ENCODE data around the gene ANKRD44. TPM values are rescaled to one million over a fixed set of nuclear protein-coding genes. Genes with fewer than 3 reads are reported as not detected.

Gene ANKRD44
- total RNA-seq, 2 experiments from 2014 or later: 188 to 224 TPM

DNA sequence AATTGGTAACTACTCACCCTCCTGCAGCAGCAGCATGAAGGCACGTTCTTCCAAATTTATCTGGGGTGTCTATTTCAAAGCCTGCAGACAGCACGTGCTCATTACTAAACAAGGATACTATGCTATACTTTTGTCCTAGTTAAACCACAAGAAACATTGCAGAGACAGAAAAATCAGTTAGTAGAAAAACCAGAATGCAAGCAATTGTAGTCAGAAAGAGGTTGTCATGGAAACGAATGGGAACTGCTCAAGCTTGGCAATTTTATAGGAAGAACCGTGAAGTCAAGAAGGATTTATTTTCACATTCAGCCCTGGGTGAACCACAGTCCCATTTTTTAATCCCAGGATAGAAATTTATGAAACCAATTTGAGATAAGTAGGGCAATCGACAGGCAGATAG is 221.9 kb downstream of the ANKRD44 start:
- Mint-ChIP-seq H3K9me3 (ENCODE audit: insufficient read depth) (no peaks in the 10 kb centered on the region), H3K4me1 (ENCODE audit: low read depth) (no peaks in the 10 kb centered on the region), H3K4me3 (no peak overlapping the region), H3K36me3 (ENCODE audit: low read depth) (peaks cover 65% of the 10 kb centered on the region), H3K27me3 (ENCODE audit: low read depth) (no peaks in the 10 kb centered on the region), H3K27ac (no peak overlapping the region)
- ATAC-seq: no peak
- CTCF ChIA-PET: no interaction called here
- DNase-seq: no peak
- POLR2A ChIA-PET: no interaction called here

DNA sequence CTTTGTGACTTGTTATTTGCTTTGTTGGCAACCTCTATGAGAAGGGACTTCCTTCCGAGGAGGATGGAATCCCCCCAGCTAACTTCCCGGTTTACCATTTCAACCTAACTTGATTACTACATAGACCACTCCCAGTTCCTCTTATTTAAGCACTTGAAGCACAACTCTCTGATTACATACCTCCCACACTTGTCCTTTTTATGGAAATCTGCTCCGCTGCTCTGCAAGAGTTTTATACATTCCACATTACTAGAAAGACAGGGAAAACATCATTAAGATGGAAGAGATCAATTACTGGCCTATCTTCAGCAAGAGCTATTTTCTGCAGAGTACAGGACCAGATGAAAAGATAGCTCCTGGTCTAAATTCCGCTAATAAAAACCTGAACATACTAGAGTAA is 224.1 kb downstream of the ANKRD44 start:
- DNase-seq (no peak), ATAC-seq (no peak)
- Mint-ChIP-seq H3K9me3 (ENCODE audit: insufficient read depth) (no peaks in the 10 kb centered on the region), H3K27ac (no peak overlapping the region), H3K36me3 (ENCODE audit: low read depth) (peaks cover 74% of the 10 kb centered on the region), H3K4me3 (no peak overlapping the region), H3K4me1 (ENCODE audit: low read depth) (no peaks in the 10 kb centered on the region), H3K27me3 (ENCODE audit: low read depth) (no peaks in the 10 kb centered on the region)
- POLR2A ChIA-PET: no interaction called here
- CTCF ChIA-PET: interaction anchor here (0.7 to 2.4 kb wide), 5 partner anchors 11 to 82 kb away, joined by 3 to 8 read pairs (median 4); no protein-coding TSS in a partner anchor

GRCh38 chr2:197085665-197086064 is 224.9 kb downstream of the ANKRD44 start:
- Mint-ChIP-seq H3K27ac (no peak overlapping the region), H3K4me3 (no peak overlapping the region), H3K9me3 (ENCODE audit: insufficient read depth) (no peaks in the 10 kb centered on the region), H3K27me3 (ENCODE audit: low read depth) (no peaks in the 10 kb centered on the region), H3K4me1 (ENCODE audit: low read depth) (no peaks in the 10 kb centered on the region), H3K36me3 (ENCODE audit: low read depth) (peaks cover 76% of the 10 kb centered on the region)
- POLR2A ChIA-PET: no interaction called here
- no peak for DNase-seq
- CTCF ChIA-PET: interaction anchor here (2.4 kb wide), 1 partner anchor 10 kb away, joined by 8 read pairs; no protein-coding TSS in a partner anchor
- no peak for ATAC-seq

GRCh38 chr2:197081294-197081693 is 229.3 kb downstream of the ANKRD44 start:
- peaks cover 82% of the 10 kb centered on the region for H3K36me3 Mint-ChIP-seq (ENCODE audit: low read depth)
- no peak for ATAC-seq
- no peaks in the 10 kb centered on the region for H3K4me1 Mint-ChIP-seq (ENCODE audit: low read depth)
- no peaks in the 10 kb centered on the region for H3K9me3 Mint-ChIP-seq (ENCODE audit: insufficient read depth)
- CTCF ChIA-PET: no interaction called here
- no peaks in the 10 kb centered on the region for H3K27me3 Mint-ChIP-seq (ENCODE audit: low read depth)
- H3K27ac Mint-ChIP-seq: no peak overlapping the region
- no peak for DNase-seq
- no peak overlapping the region for H3K4me3 Mint-ChIP-seq
- POLR2A ChIA-PET: no interaction called here

GRCh38 chr2:197080578-197081216 is 229.9 kb downstream of the ANKRD44 start:
- ATAC-seq: no peak
- POLR2A ChIA-PET: no interaction called here
- H3K9me3 Mint-ChIP-seq (ENCODE audit: insufficient read depth): no peaks in the 10 kb centered on the region
- H3K27ac Mint-ChIP-seq: no peak overlapping the region
- DNase-seq: no peak
- CTCF ChIA-PET: no interaction called here
- no peaks in the 10 kb centered on the region for H3K27me3 Mint-ChIP-seq (ENCODE audit: low read depth)
- H3K36me3 Mint-ChIP-seq (ENCODE audit: low read depth): peaks cover 85% of the 10 kb centered on the region
- H3K4me1 Mint-ChIP-seq (ENCODE audit: low read depth): no peaks in the 10 kb centered on the region
- H3K4me3 Mint-ChIP-seq: no peak overlapping the region

- no peak overlapping the region for H3K27ac Mint-ChIP-seq
- POLR2A ChIA-PET: no interaction called here
- no peak overlapping the region for H3K4me3 Mint-ChIP-seq
- ATAC-seq: no peak
- DNase-seq: no peak
- no peaks in the 10 kb centered on the region for H3K27me3 Mint-ChIP-seq (ENCODE audit: low read depth)
- H3K4me1 Mint-ChIP-seq (ENCODE audit: low read depth): no peaks in the 10 kb centered on the region
- CTCF ChIA-PET: no interaction called here
- no peaks in the 10 kb centered on the region for H3K9me3 Mint-ChIP-seq (ENCODE audit: insufficient read depth)
- H3K36me3 Mint-ChIP-seq (ENCODE audit: low read depth): peaks cover 81% of the 10 kb centered on the region
Measured at GRCh38 chr2:197079832-197080555, 230.6 kb downstream of the ANKRD44 start.

GRCh38 chr2:197079414-197079813 is 231.2 kb downstream of the ANKRD44 start:
- H3K27ac Mint-ChIP-seq: no peak overlapping the region

DNA sequence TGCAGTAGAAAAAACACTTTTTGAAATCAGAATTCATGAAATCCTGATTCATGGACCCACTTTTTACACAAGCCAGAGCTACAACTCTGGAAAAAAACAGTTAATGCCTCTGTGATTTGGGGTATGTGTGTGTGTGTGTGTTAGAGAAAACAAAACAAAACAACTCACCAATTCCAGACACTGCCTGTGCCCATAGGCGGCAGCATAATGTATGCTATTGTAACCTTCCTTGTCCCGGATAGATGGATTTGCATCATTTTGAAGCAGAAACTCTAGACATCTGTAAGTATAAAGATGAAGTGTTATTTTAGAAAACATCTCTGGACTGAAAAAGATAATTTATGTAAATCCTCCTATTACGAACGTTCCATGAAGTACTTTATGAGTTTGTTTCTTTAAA is 232.0 kb downstream of the ANKRD44 start:
- peaks cover 84% of the 10 kb centered on the region for H3K36me3 Mint-ChIP-seq (ENCODE audit: low read depth)
- H3K9me3 Mint-ChIP-seq (ENCODE audit: insufficient read depth): no peaks in the 10 kb centered on the region
- ChIA-PET POLR2A (no interaction called here), CTCF (interaction anchor here (1.1 kb wide), 1 partner anchor 9 kb away, joined by 3 read pairs; no protein-coding TSS in a partner anchor)
- ATAC-seq: no peak
- H3K4me1 Mint-ChIP-seq (ENCODE audit: low read depth): peaks cover 2% of the 10 kb centered on the region
- no peak overlapping the region for H3K4me3 Mint-ChIP-seq
- H3K27ac Mint-ChIP-seq: no peak overlapping the region
- H3K27me3 Mint-ChIP-seq (ENCODE audit: low read depth): no peaks in the 10 kb centered on the region
- DNase-seq: no peak

More at GRCh38 chr2:197079414-197079813, 231.2 kb downstream of the ANKRD44 start:
- no peaks in the 10 kb centered on the region for H3K27me3 Mint-ChIP-seq (ENCODE audit: low read depth)
- H3K4me3 Mint-ChIP-seq: no peak overlapping the region
- ChIA-PET CTCF (interaction anchor here (1.1 kb wide), 1 partner anchor 8 kb away, joined by 3 read pairs; no protein-coding TSS in a partner anchor), POLR2A (no interaction called here)
- H3K9me3 Mint-ChIP-seq (ENCODE audit: insufficient read depth): no peaks in the 10 kb centered on the region
- DNase-seq (no peak), ATAC-seq (no peak)
- peaks cover 84% of the 10 kb centered on the region for H3K36me3 Mint-ChIP-seq (ENCODE audit: low read depth)
- H3K4me1 Mint-ChIP-seq (ENCODE audit: low read depth): no peaks in the 10 kb centered on the region

GRCh38 chr2:197077336-197077735 is 233.2 kb downstream of the ANKRD44 start:
- no peak for DNase-seq
- no peaks in the 10 kb centered on the region for H3K9me3 Mint-ChIP-seq (ENCODE audit: insufficient read depth)
- ATAC-seq: no peak
- no peak overlapping the region for H3K4me3 Mint-ChIP-seq
- H3K27ac Mint-ChIP-seq: no peak overlapping the region
- H3K36me3 Mint-ChIP-seq (ENCODE audit: low read depth): peaks cover 83% of the 10 kb centered on the region
- no peaks in the 10 kb centered on the region for H3K27me3 Mint-ChIP-seq (ENCODE audit: low read depth)
- H3K4me1 Mint-ChIP-seq (ENCODE audit: low read depth): peaks cover 10% of the 10 kb centered on the region
- ChIA-PET POLR2A (no interaction called here), CTCF (no interaction called here)

DNA sequence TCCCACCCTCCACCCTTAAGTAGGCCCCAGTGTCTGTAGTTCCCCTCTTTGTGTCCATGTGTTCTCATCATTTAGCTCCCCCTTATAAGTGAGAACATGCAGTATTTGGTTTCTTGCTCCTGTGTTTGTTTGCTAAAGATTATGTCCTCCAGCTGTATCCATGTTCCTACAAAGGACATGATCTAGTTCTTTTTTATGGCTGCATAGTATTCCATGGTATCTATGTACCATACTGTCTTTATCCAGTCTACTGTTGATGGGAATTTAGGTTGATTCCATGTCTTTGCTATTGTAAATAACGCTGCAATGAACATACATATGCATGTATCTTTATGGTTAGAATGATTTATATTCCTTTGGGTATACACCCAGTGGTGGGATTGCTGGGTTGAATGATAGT is 233.9 kb downstream of the ANKRD44 start:
- DNase-seq (no peak), ATAC-seq (no peak)
- CTCF ChIA-PET: interaction anchor here (0.8 to 2.6 kb wide), 8 partner anchors 9 to 320 kb away, joined by 3 to 9 read pairs (median 4); no protein-coding TSS in a partner anchor
- Mint-ChIP-seq H3K27ac (peak overlapping the region; percentile 6), H3K27me3 (ENCODE audit: low read depth) (no peaks in the 10 kb centered on the region), H3K4me1 (ENCODE audit: low read depth) (peaks cover 12% of the 10 kb centered on the region), H3K36me3 (ENCODE audit: low read depth) (peaks cover 84% of the 10 kb centered on the region), H3K4me3 (no peak overlapping the region), H3K9me3 (ENCODE audit: insufficient read depth) (no peaks in the 10 kb centered on the region)
- POLR2A ChIA-PET: no interaction called here

GRCh38 chr2:197075754-197076337 is 234.7 kb downstream of the ANKRD44 start:
- no peak for ATAC-seq
- DNase-seq: peak; percentile 42
- Mint-ChIP-seq H3K27ac (no peak overlapping the region), H3K4me1 (ENCODE audit: low read depth) (peaks cover 20% of the 10 kb centered on the region), H3K4me3 (no peak overlapping the region), H3K9me3 (ENCODE audit: insufficient read depth) (peaks cover 7% of the 10 kb centered on the region), H3K27me3 (ENCODE audit: low read depth) (no peaks in the 10 kb centered on the region), H3K36me3 (ENCODE audit: low read depth) (peaks cover 84% of the 10 kb centered on the region)
- CTCF ChIA-PET: interaction anchor here (0.8 to 2.6 kb wide), 11 partner anchors 10 to 321 kb away, joined by 3 to 9 read pairs (median 4); no protein-coding TSS in a partner anchor
- POLR2A ChIA-PET: no interaction called here

DNA sequence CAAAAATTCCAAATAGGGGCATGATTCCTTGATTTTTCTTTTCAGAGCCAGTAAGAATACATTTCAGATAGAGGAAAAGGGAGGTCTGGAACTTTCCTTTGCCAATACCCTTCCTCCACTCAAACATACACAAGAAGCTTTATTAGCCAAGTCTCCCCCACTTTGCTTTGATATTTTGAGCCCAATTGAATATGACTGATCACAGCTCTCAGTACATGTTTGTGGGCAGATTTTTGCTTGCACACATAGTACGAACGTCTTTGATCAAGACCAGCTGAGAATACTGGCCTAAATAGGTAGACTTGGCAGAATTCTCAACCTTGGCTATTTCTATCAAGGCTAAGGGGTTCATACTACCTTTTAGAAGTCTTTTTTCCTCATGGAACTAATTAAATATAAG is 235.3 kb downstream of the ANKRD44 start:
- ChIA-PET POLR2A (no interaction called here), CTCF (interaction anchor here (1.0 to 2.6 kb wide), 9 partner anchors 11 to 308 kb away, joined by 3 to 9 read pairs (median 4); no protein-coding TSS in a partner anchor)
- Mint-ChIP-seq H3K27me3 (ENCODE audit: low read depth) (no peaks in the 10 kb centered on the region), H3K36me3 (ENCODE audit: low read depth) (peaks cover 84% of the 10 kb centered on the region), H3K9me3 (ENCODE audit: insufficient read depth) (peaks cover 7% of the 10 kb centered on the region), H3K27ac (no peak overlapping the region), H3K4me1 (ENCODE audit: low read depth) (peaks cover 22% of the 10 kb centered on the region), H3K4me3 (no peak overlapping the region)
- DNase-seq (no peak), ATAC-seq (no peak)

Measured in activated CD8-positive, alpha-beta T cell treated with anti-CD3 and anti-CD28 coated beads, Interleukin-2, amount 10 ng/mL, durations not matched to agents 7 days and 5 days (primary cell).